GM12878 (cell line): ENCODE results near the gene RRM2. TPM values are rescaled to one million over a fixed set of nuclear protein-coding genes. Genes with fewer than 3 reads are reported as not detected.

ENCODE experiments used
- ATAC-seq: fragments of 200-7000 bp; cut with Tn5 transposase; 3 replicates; pipeline ENCODE4 v1.9.1; 2020; ENCODE audit warnings: mild to moderate bottlenecking, moderate library complexity
- BruUV-seq: library from RNA; stranded (reverse); fragments of 400-500 nt; replicated peaks from 2 replicates; lab custom pipeline; 2021; lab: Mats Ljungman, UMichigan
- CTCF ChIA-PET: fragments of 300-600 bp; sonication (Branson Sonifier 250); formaldehyde crosslinking; extraction: SDS; loops from one replicate; lab custom pipeline; 2021; ENCODE audit warnings: inconsistent platforms; lab: Yijun Ruan, JAX
- POLR2A ChIA-PET: fragments of 350-600 bp; formaldehyde crosslinking; extraction: SDS; loops from one replicate; lab custom pipeline; 2021; ENCODE audit warnings: inconsistent platforms; lab: Charles Lee
- RAD21 ChIA-PET: fragments of 300-600 bp; sonication (Branson Sonifier 250); formaldehyde crosslinking; loops from one replicate; lab custom pipeline; 2023; ENCODE audit warnings: antibody characterized with exemption; ENCODE audit not compliant: unreplicated experiment; lab: Charles Lee
- SMC1A ChIA-PET: fragments of 300-600 bp; sonication (Branson Sonifier 250); formaldehyde crosslinking; loops from one replicate; lab custom pipeline; 2023; ENCODE audit not compliant: unreplicated experiment, uncharacterized antibody; lab: Charles Lee
- DNase-seq: peaks from one replicate; pipeline ENCODE4 v3.0.0-alpha.2; 2011; ENCODE audit warnings: low read depth, low spot score
- FAIRE-seq: peaks from 3 replicates; lab custom pipeline; 2011; peaks lifted over from hg19 to GRCh38; lab: Jason Lieb, UNC
- H2AFZ ChIP-seq: 2 replicates; pipeline ENCODE4 v1.6.0; 2011; ENCODE audit warnings: low read depth, low read length, control low read depth; ENCODE audit not compliant: control insufficient read depth
- H3K27ac ChIP-seq: 2 replicates; pipeline ENCODE4 v1.5.1; 2011; ENCODE audit warnings: control low read depth; ENCODE audit not compliant: control insufficient read depth, insufficient read depth
- H3K27me3 ChIP-seq, 2 experiments: replicated peaks in 1 of 2; 2 replicates each; pipeline versions ENCODE4 v1.6.0 to v1.6.1; 2011; ENCODE audit warnings: low read length in 1 of 2; ENCODE audit not compliant: control insufficient read depth in 2 of 2, insufficient read depth in 2 of 2
- H3K36me3 ChIP-seq, 2 experiments: 2 replicates each; pipeline ENCODE4 v1.5.1; 2011; ENCODE audit warnings: low read length in 1 of 2; ENCODE audit not compliant: control insufficient read depth in 2 of 2, insufficient read depth in 2 of 2
- H3K4me1 ChIP-seq: 2 replicates; pipeline ENCODE4 v1.6.1; 2011; ENCODE audit warnings: mild to moderate bottlenecking, low read length, moderate library complexity, mixed read lengths; ENCODE audit not compliant: control insufficient read depth, insufficient read depth
- H3K4me2 ChIP-seq: 2 replicates; pipeline ENCODE4 v1.6.0; 2011; ENCODE audit warnings: control low read depth; ENCODE audit not compliant: control insufficient read depth, insufficient read depth
- H3K4me3 ChIP-seq: fragments of 200-600 bp; sonication (generic); 2 replicates; pipeline ENCODE4 v1.5.1; 2016
- H3K79me2 ChIP-seq: 2 replicates; pipeline ENCODE4 v1.6.0; 2011; ENCODE audit warnings: low read length; ENCODE audit not compliant: control insufficient read depth, insufficient read depth
- H3K9ac ChIP-seq: 2 replicates; pipeline ENCODE4 v1.8.0; 2011; ENCODE audit warnings: low read length, control low read depth, mixed read lengths; ENCODE audit not compliant: control insufficient read depth, insufficient read depth
- H3K9me3 ChIP-seq: replicated peaks from 3 replicates; pipeline ENCODE4 v1.5.1; 2011; ENCODE audit warnings: mild to moderate bottlenecking, low read length; ENCODE audit not compliant: control insufficient read depth, insufficient read depth
- H4K20me1 ChIP-seq: 2 replicates; pipeline ENCODE4 v1.6.0; 2011; ENCODE audit not compliant: control insufficient read depth, insufficient read depth
- ATF2 ChIP-seq: IDR thresholded peaks from 2 replicates; pipeline ENCODE4 v1.6.1; 2012; ENCODE audit warnings: low read length, inconsistent platforms
- CBX5 ChIP-seq: sonication (generic); IDR thresholded peaks from 2 replicates; pipeline ENCODE4 v1.6.1; 2016; ENCODE audit warnings: low read depth, moderate library complexity, mild to moderate bottlenecking, inconsistent platforms
- E4F1 ChIP-seq: fragments of 450-650 bp; IDR thresholded peaks from 2 replicates; pipeline ENCODE4 v1.6.1; 2018; ENCODE audit warnings: borderline replicate concordance, mild to moderate bottlenecking; ENCODE audit not compliant: partially characterized antibody
- GABPA ChIP-seq: IDR thresholded peaks from 2 replicates; pipeline ENCODE4 v1.6.1; 2014; ENCODE audit warnings: antibody characterized with exemption, low read depth, mild to moderate bottlenecking, inconsistent platforms
- IKZF2 ChIP-seq, 2 experiments: fragments of 450-650 bp; IDR thresholded peaks; 2 replicates each; pipeline ENCODE4 v1.6.1; 2017; ENCODE audit warnings: mild to moderate bottlenecking in 2 of 2, moderate library complexity in 2 of 2
- RFX5 ChIP-seq: IDR thresholded peaks from 2 replicates; pipeline ENCODE4 v1.6.1; 2011; ENCODE audit warnings: low read depth, low read length, improper control_type of control experiment
- SRF ChIP-seq, 2 experiments: IDR thresholded peaks; 2 replicates each; pipeline ENCODE4 v1.6.1; 2011; ENCODE audit warnings: low read depth in 2 of 2, low read length in 2 of 2, mild to moderate bottlenecking in 1 of 2, moderate library complexity in 1 of 2
- STAT3 ChIP-seq: IDR thresholded peaks from 2 replicates; pipeline ENCODE4 v1.6.1; 2011; ENCODE audit warnings: low read depth, low read length, improper control_type of control experiment
- TAF1 ChIP-seq: IDR thresholded peaks from 2 replicates; pipeline ENCODE4 v1.6.1; 2011; ENCODE audit warnings: mild to moderate bottlenecking, low read depth, low read length, borderline replicate concordance
- TCF3 ChIP-seq: IDR thresholded peaks from 2 replicates; pipeline ENCODE4 v1.6.1; 2012; ENCODE audit warnings: low read depth, mild to moderate bottlenecking, low read length, borderline replicate concordance; ENCODE audit not compliant: insufficient read depth
- ZSCAN29 ChIP-seq: fragments of 450-650 bp; IDR thresholded peaks from 2 replicates; pipeline ENCODE4 v1.6.1; 2017; ENCODE audit warnings: mild to moderate bottlenecking, moderate library complexity
- WGBS: methylation state at CpG from one replicate; pipeline ENCODE4 v1.1.6; 2016; ENCODE audit warnings: low lambda C conversion rate; ENCODE audit not compliant: insufficient replicate concordance, insufficient coverage; ENCODE audit errors: missing lambda C conversion rate; 5-methylcytosine and 5-hydroxymethylcytosine counted together
- in situ Hi-C: fragments of 300-500 bp; cut with MboI; formaldehyde crosslinking; loops from 9 replicates; pipeline ENCODE4 v1.14.3; 2018; ENCODE audit warnings: mixed read lengths
- intact Hi-C: fragments of 100-400 bp; cut with micrococcal nuclease; formaldehyde crosslinking; loops from one replicate; pipeline ENCODE4 v1.14.2; 2022; ENCODE audit not compliant: unreplicated experiment
- polyA plus RNA-seq, 11 experiments: library from polyadenylated mRNA; depleted of rRNA in 4 of 11; unstranded in 6 of 11; stranded (reverse) in 5 of 11; fragments of >200 nt; fragmentation: Nextera tagmentation in 4 of 11; fragmentation: Illumina TruSeq in 1 of 11; extraction: Ambion mirVana in 4 of 11; extraction: Trizol in 1 of 11; gene quantifications; 1 replicate in 1 of 11; 2 replicates in 10 of 11; pipeline versions ENCODE4 v1.2.1 to v1.2.3, GENCODE V29; 2011 to 2016; ENCODE audit warnings: inconsistent platforms in 2 of 11, missing spikeins in 2 of 11, low read depth in 1 of 11
- total RNA-seq, 4 experiments: library from RNA; depleted of rRNA in 3 of 4; stranded (reverse); fragments of >200 nt in 3 of 4; fragmentation: Illumina TruSeq in 1 of 4; extraction: Trizol in 1 of 4; gene quantifications; 2 replicates each; pipeline versions ENCODE4 v1.2.1 to v1.2.3, GENCODE V29; 2013 to 2021

Gene RRM2
- total and polyA plus RNA-seq, 10 of the 15 experiments (the other 5 are each of a cell fraction or from before 2014, with no cell fraction given): 54.4 to 771 (median 159) TPM

- H3K9me3 ChIP-seq: no peaks in the 10 kb centered on the region
- WGBS: 73% methylated on average over 11 of the region's 11 CpGs
- no peak overlapping the region for H3K27ac ChIP-seq
- ChIA-PET RAD21 (interaction anchor here (2.8 kb wide), 1 partner anchor 275 kb away, joined by 8 read pairs; no protein-coding TSS in a partner anchor), POLR2A (no interaction called here), SMC1A (interaction anchor here (1.0 kb wide), 1 partner anchor 249 kb away, joined by 3 read pairs; no protein-coding TSS in a partner anchor), CTCF (no interaction called here)
- no peaks in the 10 kb centered on the region for H3K79me2 ChIP-seq
- H2AFZ ChIP-seq: no peak overlapping the region
- DNase-seq (no peak), FAIRE-seq (no peak), ATAC-seq (no peak)
- intact Hi-C loops (no loop called here), in situ Hi-C loops (no loop called here)
- H3K4me1 ChIP-seq: no peaks in the 10 kb centered on the region
- H3K4me3 ChIP-seq: no peak overlapping the region
- no peak for TF ChIP-seq IKZF2 (IDR thresholded peaks at IDR 0.05)
- no peak for TF ChIP-seq TAF1
- no peak for TF ChIP-seq STAT3
- TF ChIP-seq ZSCAN29: no peak
- no peak for TF ChIP-seq SRF (IDR thresholded peaks at IDR 0.05; ENCODE audit: low read depth in 2 of 2, low read length in 2 of 2)
- no peak overlapping the region for H3K4me2 ChIP-seq
- H3K36me3 ChIP-seq: peaks cover 0 to 18% of the 10 kb centered on the region in 2 experiments; a peak in 2 of 4 replicates
- no peaks in the 10 kb centered on the region for H3K27me3 ChIP-seq
- H3K9ac ChIP-seq: no peak overlapping the region
- H4K20me1 ChIP-seq: no peaks in the 10 kb centered on the region
- BruUV-seq: no TSS peak
Observed at GRCh38 chr2:10159581-10160131, 37.1 kb downstream of the RRM2 start.

- POLR2A ChIA-PET: no interaction called here
- WGBS: 93% methylated on average over 13 of the region's 13 CpGs
- TF ChIP-seq GABPA (no peak), ATF2 (no peak), CBX5 (no peak), E4F1 (no peak), TCF3 (no peak), RFX5 (no peak)
Observed at GRCh38 chr2:10160203-10160955, 37.8 kb downstream of the RRM2 start.

More at GRCh38 chr2:10160203-10160955, 37.8 kb downstream of the RRM2 start:
- no peaks in the 10 kb centered on the region for H3K4me1 ChIP-seq
- intact Hi-C loops: no loop called here
- DNase-seq (no peak), FAIRE-seq (no peak), ATAC-seq (no peak)
- no peak overlapping the region for H3K4me2 ChIP-seq
- no peak overlapping the region for H3K9ac ChIP-seq
- no peaks in the 10 kb centered on the region for H3K9me3 ChIP-seq
- SMC1A ChIA-PET: interaction anchor here (1.2 kb wide), 2 partner anchors 13 to 248 kb away, joined by 3 to 4 read pairs; no protein-coding TSS in a partner anchor
- in situ Hi-C loops: no loop called here
- no peak overlapping the region for H2AFZ ChIP-seq
- RAD21 ChIA-PET: interaction anchor here (2.8 kb wide), 1 partner anchor 275 kb away, joined by 8 read pairs; no protein-coding TSS in a partner anchor
- no peaks in the 10 kb centered on the region for H3K79me2 ChIP-seq
- CTCF ChIA-PET: interaction anchor here (1.1 to 1.2 kb wide), 2 partner anchors 13 to 275 kb away, joined by 3 read pairs; no protein-coding TSS in a partner anchor
- no peaks in the 10 kb centered on the region for H4K20me1 ChIP-seq
- no peak overlapping the region for H3K27ac ChIP-seq
- H3K4me3 ChIP-seq: no peak overlapping the region
- H3K27me3 ChIP-seq: no peaks in the 10 kb centered on the region
- BruUV-seq: no TSS peak
- peaks cover 0 to 19% of the 10 kb centered on the region in 2 experiments; a peak in 2 of 4 replicates for H3K36me3 ChIP-seq
